Measurements from ENCODE around the gene LRRC74A.

GRCh38 chr14:76917745-76918255 is 91.6 kb downstream of the LRRC74A start:
- TF ChIP-seq ZNF274 (IDR thresholded peaks at IDR 0.05; ENCODE audit: low read depth, low read length) (no peak), SUZ12 (IDR thresholded peaks at IDR 0.05; ENCODE audit: extremely low read depth, insufficient read depth, insufficient read length) (no peak), YY1 (IDR thresholded peaks at IDR 0.05; ENCODE audit: insufficient read depth, insufficient read length) (no peak)

All from NT2/D1 (cell line).